G401 (cell line): ENCODE measurements around the gene MRPL39. TPM values are rescaled to one million over a fixed set of nuclear protein-coding genes. Genes with fewer than 3 reads are reported as not detected.

Experiments
- DNase-seq: peaks from one replicate; pipeline ENCODE4 v3.0.0-alpha.2; 2015; ENCODE audit warnings: low spot score
- in situ Hi-C: cut with HindIII; loops from 2 replicates; pipeline ENCODE4 v1.10.0; 2016; ENCODE audit warnings: low sequenced_read_pairs, mixed read lengths
- total RNA-seq: library from RNA; depleted of rRNA; stranded (reverse); fragments of >200 nt; shearing (Covaris generic); gene quantifications from 2 replicates; pipeline ENCODE4 v1.2.3, GENCODE V29; 2014

MRPL39 gene
- total RNA-seq, 1 experiment from 2014 or later = 45.4 TPM

DNA sequence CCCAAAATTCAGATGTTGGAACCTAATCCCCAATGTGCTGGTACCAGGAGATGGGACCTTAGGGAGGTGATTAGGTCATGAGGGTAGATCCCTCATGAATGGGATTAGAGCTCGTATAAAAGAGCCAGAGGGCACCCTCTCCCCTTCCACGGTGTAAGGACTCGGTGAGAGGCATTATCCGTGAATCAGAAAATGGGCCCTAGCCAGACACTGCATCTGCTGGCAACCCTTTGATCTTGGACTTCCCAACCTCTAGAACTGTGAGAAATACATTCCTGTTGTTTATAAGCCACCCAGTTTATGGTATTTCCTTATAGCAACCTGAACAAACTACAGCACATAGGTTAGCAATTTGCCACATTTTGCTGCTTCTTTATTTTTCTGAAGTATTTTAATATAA, 17.2 kb upstream of the MRPL39 start:
- DNase-seq = no peak
- in situ Hi-C loops = no loop called here

DNA sequence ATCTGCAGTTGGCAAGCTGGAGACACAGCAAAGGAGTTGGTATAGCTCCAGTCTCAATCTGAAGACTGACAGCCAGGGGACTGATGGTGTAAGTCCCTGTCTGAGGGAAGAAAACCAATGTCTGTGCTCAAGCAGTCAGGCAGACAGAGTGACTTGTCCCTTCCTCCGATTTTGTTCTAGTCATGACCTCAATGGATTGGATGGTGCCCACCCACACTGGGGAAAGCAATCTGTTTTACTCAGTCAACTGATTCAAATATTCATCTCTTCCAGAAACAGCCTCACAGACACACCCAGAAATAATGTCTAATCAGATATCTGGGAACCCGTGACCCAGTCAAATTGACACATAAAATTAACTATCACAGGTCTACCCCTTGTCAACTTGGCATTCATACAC, 11.9 kb upstream of the MRPL39 start:
- in situ Hi-C loops = no loop called here

DNA sequence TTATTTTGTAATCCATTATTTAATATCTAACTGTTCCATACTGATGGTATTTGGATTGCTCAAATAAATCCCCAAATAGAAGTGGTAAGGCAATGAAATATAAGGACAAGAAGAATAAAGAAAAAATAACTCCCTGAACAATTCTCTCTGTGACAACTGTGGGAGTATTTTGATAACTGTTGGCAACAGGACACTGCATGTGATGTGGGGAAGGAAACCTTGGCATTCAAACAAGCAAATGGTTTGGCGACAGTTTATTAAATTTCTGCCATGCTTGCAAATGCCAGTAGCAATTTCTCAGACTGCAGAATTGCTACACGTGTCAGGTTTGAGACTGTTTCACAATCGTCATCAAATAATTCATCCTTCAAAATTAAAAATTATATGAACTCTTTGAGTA, 8.6 kb upstream of the MRPL39 start:
- no peak for DNase-seq
- in situ Hi-C loops = no loop called here

More for the DNA sequence above, 11.9 kb upstream of the MRPL39 start:
- DNase-seq = no peak

DNA sequence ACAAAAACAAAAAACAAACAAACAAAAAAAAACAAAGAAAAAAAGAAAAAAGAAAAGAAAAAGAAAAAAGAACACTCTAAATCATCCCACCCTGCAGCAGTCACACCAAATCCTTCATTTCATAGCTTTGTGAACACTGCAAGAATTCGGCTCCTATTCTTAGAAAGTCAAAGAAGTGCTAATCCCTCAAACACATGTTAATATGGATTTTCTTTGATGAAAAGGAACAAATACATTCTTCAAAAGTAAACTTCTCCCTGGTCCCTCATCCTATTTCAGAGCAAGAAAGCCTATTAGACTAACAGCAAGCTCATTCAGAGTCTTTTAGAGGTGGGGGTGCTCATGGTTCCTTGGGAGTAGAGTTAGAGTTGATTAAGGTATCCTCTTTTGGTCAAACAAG, 7.2 kb upstream of the MRPL39 start:
- DNase-seq = no peak
- in situ Hi-C loops = no loop called here

DNA sequence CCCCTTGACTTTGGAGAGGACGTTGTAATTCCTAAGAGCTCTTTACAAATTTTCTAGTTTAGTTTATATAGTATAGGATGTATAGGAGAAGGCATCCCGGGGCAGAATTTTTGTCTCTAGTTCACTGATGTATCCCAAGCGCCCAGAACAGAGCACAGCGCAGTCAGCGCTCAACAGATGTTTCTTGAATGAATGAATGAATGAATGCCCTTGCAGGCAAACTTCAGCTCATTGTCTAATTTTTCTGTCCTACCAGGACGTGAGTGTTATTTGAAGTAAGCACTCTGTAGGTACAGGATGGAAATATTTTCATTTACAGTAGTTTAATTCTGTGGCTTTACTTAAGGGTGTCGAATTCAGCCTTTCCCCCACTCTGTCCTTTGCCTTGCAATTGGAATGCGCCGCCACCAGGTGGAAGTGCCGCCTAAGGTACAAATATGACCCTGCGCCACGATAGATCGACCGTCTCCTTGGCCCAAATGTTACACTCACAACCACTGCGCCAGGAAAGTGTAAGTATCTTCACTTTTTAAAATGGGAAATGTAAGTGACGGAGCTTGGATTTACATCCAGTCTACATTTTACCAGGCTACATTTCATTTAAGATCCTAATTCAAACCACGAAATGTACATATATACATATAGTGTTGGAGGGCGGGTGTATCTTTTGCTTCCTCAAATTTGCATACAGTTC, 910 bp upstream of the MRPL39 start:
- in situ Hi-C loops = no loop called here

DNA sequence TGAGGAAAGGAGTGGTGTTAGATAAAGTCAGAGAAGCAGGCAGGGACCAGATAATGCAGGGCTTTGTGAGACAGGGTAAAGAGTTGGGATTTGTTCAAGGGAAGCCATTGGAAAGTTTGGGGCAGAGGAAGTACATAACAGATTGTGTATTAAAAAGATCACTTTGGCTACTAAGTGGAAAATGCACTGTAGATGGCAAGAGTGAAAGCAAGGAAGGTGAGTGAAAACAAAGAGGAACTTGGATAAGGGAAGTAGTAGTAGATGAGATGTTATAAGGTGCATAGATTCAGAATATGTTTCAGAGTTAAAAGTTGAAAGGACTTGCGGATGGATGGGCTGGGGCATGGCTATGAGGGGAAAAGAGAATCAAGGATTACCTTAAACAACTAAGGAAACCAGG, 17.4 kb downstream of the MRPL39 start:
- no peak for DNase-seq
- in situ Hi-C loops = no loop called here

More for the DNA sequence above, 910 bp upstream of the MRPL39 start:
- DNase-seq = peak; percentile 83

DNA sequence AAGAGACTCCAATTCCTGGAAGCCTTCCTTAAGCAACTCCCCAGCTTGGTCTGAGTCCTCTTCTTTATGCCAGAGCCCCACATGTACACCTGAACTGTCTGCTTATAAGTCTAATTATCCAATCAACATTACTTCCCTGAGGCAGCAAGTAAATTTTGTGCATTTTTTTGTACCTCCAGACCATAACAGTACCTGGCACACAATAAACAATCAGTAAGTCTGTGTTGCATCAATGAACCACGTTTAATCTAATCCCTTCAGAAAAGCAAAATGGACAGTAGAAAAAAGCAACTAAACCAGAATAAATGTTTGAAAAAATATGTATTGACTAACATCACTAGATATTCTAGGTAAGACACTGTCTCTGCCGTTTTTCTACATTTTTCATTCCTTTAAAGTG, 20.5 kb downstream of the MRPL39 start:
- in situ Hi-C loops = no loop called here
- no peak for DNase-seq

DNA sequence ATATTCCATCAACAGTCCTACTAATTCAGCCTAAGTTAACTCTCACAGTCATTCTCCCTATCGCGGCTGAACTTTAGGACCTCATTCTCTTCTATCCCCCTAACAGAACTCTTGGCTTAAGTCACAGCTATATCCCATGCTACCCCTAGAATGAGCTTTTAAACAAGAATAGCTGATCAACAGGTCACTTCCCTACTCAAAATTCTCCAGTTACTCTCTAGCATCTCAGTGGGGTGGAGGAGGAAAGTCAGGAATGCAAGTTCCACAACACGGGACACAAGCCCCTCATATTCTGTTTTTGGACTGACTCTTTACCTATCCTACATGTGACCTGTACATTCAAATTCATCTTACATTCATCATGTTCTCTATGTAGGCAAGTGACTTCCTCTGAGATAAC, 21.0 kb downstream of the MRPL39 start:
- DNase-seq = no peak
- in situ Hi-C loops = no loop called here

DNA sequence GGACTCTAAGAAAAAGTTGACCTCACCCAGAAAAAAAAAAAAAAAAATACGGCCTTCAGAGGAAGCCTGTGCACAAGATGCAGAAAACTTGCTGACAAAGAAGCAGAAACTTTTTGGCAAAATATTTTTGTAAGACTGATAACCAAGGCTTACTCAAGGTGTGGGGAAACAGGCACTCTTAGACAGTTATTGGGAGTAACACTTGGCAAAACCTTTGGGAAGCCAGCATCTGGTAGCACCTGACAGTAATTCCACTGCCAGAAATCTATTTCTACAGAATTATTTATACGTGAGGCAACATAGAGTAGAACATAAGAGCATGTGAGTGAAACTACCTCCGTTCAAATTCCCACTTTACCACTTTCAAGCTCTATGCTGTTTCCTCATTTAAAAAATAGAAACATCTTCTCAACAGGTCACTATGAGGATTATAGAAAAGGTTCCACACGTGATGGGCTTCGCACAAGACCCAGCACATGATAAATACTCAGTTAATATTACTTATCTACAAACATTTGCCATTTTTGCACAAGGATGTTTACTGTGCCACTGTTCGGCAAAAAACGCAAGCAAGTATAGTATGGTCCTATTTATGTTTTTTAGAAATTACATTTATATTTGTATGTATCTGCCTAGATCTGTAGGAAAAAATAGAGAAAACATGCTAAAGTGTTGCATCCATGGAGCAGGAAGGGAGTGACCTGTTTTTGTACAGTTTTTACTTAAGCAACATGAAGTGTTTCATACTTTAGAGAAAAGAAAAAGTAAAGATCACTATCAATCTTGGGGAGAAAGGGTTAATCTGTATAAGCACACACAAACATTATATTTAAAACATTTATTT, 22.2 kb downstream of the MRPL39 start:
- DNase-seq = no peak
- in situ Hi-C loops = no loop called here

DNA sequence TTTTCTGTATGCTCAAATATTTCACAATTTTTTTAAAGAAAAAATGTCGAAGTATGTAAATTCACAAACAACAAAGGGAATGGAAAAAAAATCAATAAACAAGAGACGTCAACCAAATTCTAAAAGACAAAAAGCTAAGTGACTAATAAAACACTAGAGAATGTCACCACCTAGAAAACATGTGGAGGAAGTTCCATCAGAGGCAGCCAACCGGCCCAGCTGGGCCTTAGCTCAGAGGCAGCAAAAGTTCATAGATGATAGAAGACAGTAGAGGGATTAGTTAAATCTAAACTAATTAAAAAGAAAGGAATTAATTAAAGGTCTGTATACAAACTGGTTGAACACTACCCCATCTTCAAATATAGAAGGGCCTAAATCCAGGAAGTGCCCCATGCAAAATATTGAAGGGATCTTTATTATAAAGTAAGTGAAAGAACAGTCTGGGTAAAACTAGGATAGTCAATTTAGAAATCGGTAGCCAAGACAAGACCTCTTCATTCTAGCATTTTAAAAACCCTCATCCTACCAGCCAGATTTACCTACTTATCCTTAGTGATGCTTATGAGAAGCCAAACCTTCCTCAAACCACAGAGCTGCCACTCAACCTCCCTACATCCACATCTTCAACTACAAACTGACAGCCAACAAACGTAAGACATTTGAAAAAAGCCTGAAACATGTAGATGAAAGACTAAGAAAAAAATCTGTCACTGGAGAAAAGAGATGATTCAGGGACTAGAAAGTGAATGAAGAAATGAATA, 23.7 kb downstream of the MRPL39 start:
- no peak for DNase-seq
- in situ Hi-C loops = no loop called here

DNA sequence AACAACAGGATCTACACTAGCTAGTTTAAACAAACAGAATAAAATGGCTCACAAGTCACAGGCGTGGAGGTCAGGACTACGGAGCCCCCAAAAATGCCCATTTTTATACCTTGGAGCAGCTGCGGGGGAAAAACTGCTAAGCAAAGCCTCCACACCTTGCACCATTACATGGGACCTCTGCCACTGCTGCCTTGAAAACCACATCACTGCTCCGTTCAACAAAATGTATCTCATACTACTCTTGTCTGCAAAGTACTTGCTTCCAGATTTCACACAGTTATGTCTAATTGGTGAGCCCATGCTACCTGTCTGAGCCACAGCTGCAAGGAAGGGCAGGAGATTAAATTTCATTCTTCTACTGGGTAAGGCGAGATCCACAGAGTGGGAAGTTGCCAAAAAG, 24.4 kb downstream of the MRPL39 start:
- DNase-seq = no peak
- in situ Hi-C loops = no loop called here

DNA sequence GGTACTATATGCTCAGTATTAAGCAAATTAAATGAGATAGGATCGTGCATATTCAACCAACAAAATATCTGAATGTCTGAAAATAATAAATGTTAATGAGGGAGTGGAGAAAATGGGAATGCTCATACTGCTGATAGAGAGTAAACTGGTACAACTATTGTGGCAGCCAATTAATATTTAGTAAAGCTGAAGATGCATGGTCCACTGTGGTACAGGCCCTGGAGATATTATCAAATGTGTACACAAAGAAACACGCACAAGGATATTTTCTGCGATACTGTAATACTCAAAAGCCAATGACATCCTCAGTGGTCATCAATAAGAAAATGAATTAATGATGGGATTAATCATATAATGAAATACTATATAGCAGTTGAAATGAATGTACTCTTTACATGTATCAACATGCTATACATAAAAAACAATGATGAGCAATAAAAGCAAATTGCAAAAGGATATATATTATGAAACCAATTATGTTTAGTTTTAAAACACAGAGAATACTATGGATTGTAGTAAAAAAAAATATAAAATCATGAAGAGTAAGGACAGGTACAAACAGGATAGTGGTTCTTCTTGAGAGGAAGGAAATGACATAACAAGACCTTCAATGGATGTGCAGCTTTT, 25.0 kb downstream of the MRPL39 start:
- in situ Hi-C loops = no loop called here
- no peak for DNase-seq

DNA sequence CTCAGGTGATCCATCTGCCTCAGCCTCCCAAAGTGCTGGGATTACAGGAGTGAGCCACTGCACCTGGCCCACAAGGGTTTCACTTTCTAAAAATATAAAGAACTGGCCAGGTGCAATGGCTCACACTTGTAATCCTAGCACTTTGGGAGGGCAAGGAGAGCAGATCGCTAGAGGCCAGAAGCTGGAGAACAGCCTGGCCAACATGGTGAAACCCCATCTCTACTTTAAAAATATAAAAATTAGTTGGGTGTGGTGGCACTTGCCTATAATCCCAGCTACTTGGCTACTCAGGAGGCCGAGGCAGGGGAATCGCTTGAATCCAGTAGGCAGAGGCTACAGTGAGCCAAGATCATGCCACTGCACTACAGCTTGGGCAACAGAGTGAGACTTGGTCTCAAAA, 25.7 kb downstream of the MRPL39 start:
- in situ Hi-C loops = no loop called here
- DNase-seq = no peak

DNA sequence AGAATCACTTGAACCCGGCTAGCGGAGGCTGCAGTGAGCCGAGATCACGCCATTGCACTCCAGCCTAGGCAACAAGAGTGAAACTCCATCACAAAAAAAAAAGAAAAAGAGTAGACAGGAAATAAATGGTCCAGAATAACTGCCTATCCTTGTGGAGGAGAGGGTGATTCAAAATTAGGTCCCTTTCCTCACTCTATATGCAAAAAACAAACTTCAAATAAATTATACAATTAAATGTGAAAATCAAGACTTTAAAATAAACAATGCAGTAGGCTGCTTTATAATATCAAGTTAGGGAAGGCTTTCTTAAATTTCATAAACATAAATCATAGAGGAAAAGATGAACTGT, 26.4 kb downstream of the MRPL39 start:
- in situ Hi-C loops = no loop called here
- no peak for DNase-seq

DNA sequence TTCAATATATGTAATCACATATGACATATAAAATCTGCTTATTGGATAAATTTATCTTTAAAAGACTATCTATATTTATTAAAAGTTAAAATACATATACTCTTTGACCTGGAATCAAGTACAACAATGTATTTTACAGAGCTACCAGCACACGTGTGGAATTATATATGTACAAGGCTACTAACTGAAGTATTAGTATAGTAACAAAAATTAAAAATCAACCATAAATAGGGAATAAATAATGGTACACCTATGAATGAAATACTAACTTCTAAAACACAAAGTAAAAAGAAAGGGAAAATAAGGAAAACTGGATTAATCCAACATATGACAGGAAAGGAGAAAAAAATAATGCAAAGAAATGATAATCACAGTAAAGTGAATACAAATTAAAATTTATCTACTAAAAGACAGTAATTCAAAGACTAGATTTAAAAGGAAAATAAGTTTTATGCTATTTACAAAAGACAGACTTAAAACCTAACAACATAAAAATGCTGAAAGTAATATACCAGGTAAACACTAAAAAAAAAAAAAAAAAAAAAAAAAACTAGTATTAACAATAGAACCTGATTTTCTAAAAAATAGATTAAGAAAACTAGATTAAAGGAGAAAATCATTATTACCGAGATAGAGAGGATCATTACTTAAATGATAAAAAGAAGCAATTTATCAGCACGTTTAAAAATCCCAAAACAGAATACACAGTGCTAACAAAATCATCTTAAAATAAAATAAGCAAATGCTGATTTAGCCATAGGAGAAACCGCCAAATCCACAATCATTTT, 27.9 kb downstream of the MRPL39 start:
- in situ Hi-C loops = no loop called here

DNA sequence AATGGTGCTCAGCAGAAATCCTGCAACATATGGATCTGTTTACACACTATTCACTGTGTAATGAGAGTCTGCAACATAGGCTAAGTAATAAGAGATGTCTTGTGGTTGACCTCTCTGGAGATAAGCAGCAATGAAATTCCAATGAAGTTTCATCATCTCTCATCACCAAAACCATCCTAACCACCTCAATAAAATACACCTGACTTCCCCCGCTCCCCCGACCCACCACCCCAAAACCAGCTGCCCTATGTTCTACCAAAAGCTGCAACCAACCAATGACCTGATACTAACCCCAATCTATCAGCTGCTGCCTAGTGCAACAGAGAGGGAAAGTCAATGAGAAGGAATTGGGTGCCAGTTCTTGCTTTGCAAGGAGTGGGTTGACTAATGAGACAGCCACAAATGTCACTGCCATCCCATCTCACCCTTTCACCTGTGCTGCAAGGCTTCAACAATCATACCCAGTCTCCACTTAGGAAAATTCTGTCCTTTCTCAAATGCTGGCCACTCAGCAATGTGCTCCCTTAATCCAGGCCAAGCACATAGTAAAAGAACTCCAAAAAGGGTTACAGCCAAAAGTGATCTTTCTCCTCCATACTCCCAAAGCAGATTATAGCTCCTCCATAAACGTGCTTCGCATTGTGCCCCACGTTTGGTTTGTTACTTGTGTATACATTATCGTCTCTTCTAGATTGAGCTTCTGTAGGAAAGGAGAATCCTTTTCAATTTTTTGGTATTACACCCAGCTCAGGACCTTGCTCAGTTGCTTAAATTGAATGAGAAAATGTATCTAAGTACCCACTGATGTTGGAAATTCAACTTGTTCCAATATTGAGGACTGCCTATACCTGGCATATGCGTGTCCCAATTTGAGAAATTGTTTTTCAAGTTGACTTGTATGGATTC, 29.0 kb downstream of the MRPL39 start:
- no peak for DNase-seq
- in situ Hi-C loops = no loop called here

More for the DNA sequence above, 27.9 kb downstream of the MRPL39 start:
- no peak for DNase-seq

DNA sequence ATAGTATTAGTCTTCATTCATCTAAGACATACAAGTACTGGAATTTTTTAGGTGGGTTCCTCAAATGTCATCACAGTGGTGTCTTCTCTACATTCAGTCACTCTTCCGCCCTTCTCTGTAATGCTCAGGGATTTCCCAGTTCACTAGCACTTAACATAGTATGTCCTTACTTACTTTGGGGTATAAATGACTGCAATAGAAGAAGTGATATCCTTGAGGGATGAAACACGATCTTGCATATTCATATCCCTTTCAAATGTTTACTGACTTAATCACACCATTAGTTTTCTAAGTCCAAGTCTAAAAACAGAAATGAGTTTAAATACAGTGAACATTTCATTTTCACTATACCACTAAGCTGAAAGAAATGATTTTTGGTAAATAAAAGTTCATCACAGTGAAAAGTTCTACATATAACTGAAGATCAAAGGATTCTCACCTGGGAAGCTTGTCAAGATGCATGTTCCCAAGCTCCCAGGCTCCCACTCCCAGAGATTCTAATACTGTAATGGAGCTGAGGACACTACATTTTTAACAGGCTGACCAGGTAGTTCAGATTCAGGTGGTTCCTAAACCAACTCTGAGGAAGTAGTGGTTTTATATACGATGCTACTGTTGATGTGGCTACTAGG, 29.7 kb downstream of the MRPL39 start:
- in situ Hi-C loops = no loop called here
- no peak for DNase-seq
